Mesenchymal stem cell (in vitro differentiated cells and primary cell): ENCODE measurements around the gene LZTS3.
A peak's percentile ranks its signal among the peaks of the same experiment; 100 is the strongest.

Source experiments
- DNase-seq: peaks from one replicate; pipeline ENCODE4 v3.0.0-alpha.2; 2013
- H2AFZ ChIP-seq: one replicate; pipeline ENCODE4 v1.6.1; 2013; ENCODE audit warnings: low read depth, mild to moderate bottlenecking, control low read depth, inconsistent platforms, low read length, moderate library complexity
- H2AK5ac ChIP-seq: 2 replicates; pipeline ENCODE4 v1.6.1; 2013; ENCODE audit warnings: low read length, moderate library complexity, mild to moderate bottlenecking, inconsistent platforms; ENCODE audit not compliant: severe bottlenecking
- H2BK120ac ChIP-seq: one replicate; pipeline ENCODE4 v1.6.1; 2013; ENCODE audit warnings: low read depth, mild to moderate bottlenecking, inconsistent platforms, low read length, moderate library complexity
- H2BK12ac ChIP-seq, 2 experiments: one replicate each; pipeline ENCODE4 v1.6.1; 2013; ENCODE audit warnings: inconsistent platforms in 2 of 2, low read length in 2 of 2, mild to moderate bottlenecking in 2 of 2, moderate library complexity in 2 of 2, control low read depth in 1 of 2
- H2BK15ac ChIP-seq: one replicate; pipeline ENCODE4 v1.6.1; 2013; ENCODE audit warnings: mild to moderate bottlenecking, low read depth, inconsistent platforms; ENCODE audit not compliant: poor library complexity, severe bottlenecking
- H2BK5ac ChIP-seq: 2 replicates; pipeline ENCODE4 v1.6.1; 2013; ENCODE audit warnings: low read depth, mild to moderate bottlenecking, low read length, control low read depth, inconsistent platforms; ENCODE audit not compliant: poor library complexity, severe bottlenecking
- H3K14ac ChIP-seq, 2 experiments: one replicate each; pipeline ENCODE4 v1.6.1; 2013; ENCODE audit warnings: inconsistent platforms in 2 of 2, low read length in 2 of 2, control low read depth in 1 of 2, mild to moderate bottlenecking in 1 of 2, moderate library complexity in 1 of 2
- H3K18ac ChIP-seq, 2 experiments: one replicate each; pipeline ENCODE4 v1.6.1; 2013; ENCODE audit warnings: inconsistent platforms in 2 of 2, low read length in 2 of 2, control low read depth in 1 of 2, low read depth in 1 of 2, mild to moderate bottlenecking in 1 of 2
- H3K23ac ChIP-seq, 2 experiments: one replicate each; pipeline ENCODE4 v1.6.1; 2013; ENCODE audit warnings: inconsistent platforms in 2 of 2, low read length in 2 of 2, mild to moderate bottlenecking in 2 of 2, moderate library complexity in 2 of 2, control low read depth in 1 of 2
- H3K27ac ChIP-seq: 2 replicates; pipeline ENCODE4 v1.5.1; 2013; ENCODE audit warnings: mild to moderate bottlenecking, moderate library complexity, low read length, control low read depth, inconsistent platforms; ENCODE audit not compliant: poor library complexity, severe bottlenecking
- H3K27me3 ChIP-seq, 2 experiments: 2 replicates each; pipeline versions ENCODE4 v1.6.1 to v1.7.0; 2013; ENCODE audit warnings: low read length in 2 of 2, mild to moderate bottlenecking in 2 of 2, moderate library complexity in 2 of 2, control low read depth in 1 of 2, inconsistent platforms in 1 of 2; ENCODE audit not compliant: control insufficient read depth in 1 of 2, insufficient read depth in 1 of 2
- H3K36me3 ChIP-seq, 2 experiments: 2 replicates each; pipeline versions ENCODE4 v1.6.1 to v1.7.0; 2013; ENCODE audit warnings: low read length in 2 of 2, control low read depth in 1 of 2, inconsistent platforms in 1 of 2, low read depth in 1 of 2, mild to moderate bottlenecking in 1 of 2; ENCODE audit not compliant: insufficient read depth in 2 of 2, control insufficient read depth in 1 of 2
- H3K4ac ChIP-seq, 2 experiments: one replicate each; pipeline ENCODE4 v1.6.1; 2013; ENCODE audit warnings: inconsistent platforms in 2 of 2, low read length in 2 of 2, mild to moderate bottlenecking in 2 of 2, moderate library complexity in 2 of 2, control low read depth in 1 of 2, low read depth in 1 of 2
- H3K4me1 ChIP-seq: 2 replicates; pipeline ENCODE4 v1.6.1; 2013; ENCODE audit warnings: low read depth, low read length, control low read depth; ENCODE audit not compliant: control insufficient read depth, insufficient read depth
- H3K4me2 ChIP-seq: 2 replicates; pipeline ENCODE4 v1.6.1; 2013; ENCODE audit warnings: low read length, mild to moderate bottlenecking, inconsistent platforms; ENCODE audit not compliant: poor library complexity, severe bottlenecking
- H3K4me3 ChIP-seq, 2 experiments: 2 replicates each; pipeline versions ENCODE4 v1.5.1 to v1.7.0; 2013; ENCODE audit warnings: low read length in 2 of 2, mild to moderate bottlenecking in 2 of 2, control low read depth in 1 of 2, low read depth in 1 of 2; ENCODE audit not compliant: insufficient read depth in 1 of 2
- H3K79me1 ChIP-seq: replicated peaks from 2 replicates; pipeline ENCODE4 v1.6.1; 2013; ENCODE audit warnings: mild to moderate bottlenecking, control low read depth, low read length, inconsistent platforms; ENCODE audit not compliant: poor library complexity, severe bottlenecking
- H3K9ac ChIP-seq: 2 replicates; pipeline ENCODE4 v1.7.0; 2013; ENCODE audit warnings: mild to moderate bottlenecking, low read length, moderate library complexity
- H3K9me3 ChIP-seq: 2 replicates; pipeline ENCODE4 v1.7.0; 2013; ENCODE audit warnings: mild to moderate bottlenecking, low read length; ENCODE audit not compliant: control insufficient read depth
- H4K8ac ChIP-seq: one replicate; pipeline ENCODE4 v1.6.1; 2013; ENCODE audit warnings: inconsistent platforms, mild to moderate bottlenecking, low read length, moderate library complexity
- H4K91ac ChIP-seq: one replicate; pipeline ENCODE4 v1.6.1; 2013; ENCODE audit warnings: mild to moderate bottlenecking, low read length, inconsistent platforms
- WGBS: methylation state at CpG from one replicate; pipeline ENCODE4 v1.1.7; 2013; ENCODE audit warnings: mixed read lengths; 5-methylcytosine and 5-hydroxymethylcytosine counted together

LZTS3 gene

GRCh38 chr20:3161316-3162079 is 11.9 kb downstream of the LZTS3 start:
- no peaks in the 10 kb centered on the region for H3K9me3 ChIP-seq
- H3K36me3 ChIP-seq: peaks cover 0 to 32% of the 10 kb centered on the region in 2 experiments
- DNase-seq: no peak
- peak overlapping the region; percentile 30 for H2AK5ac ChIP-seq
- no peaks in the 10 kb centered on the region for H3K79me1 ChIP-seq
- no peak overlapping the region for H3K4ac ChIP-seq
- H3K27ac ChIP-seq: no peak overlapping the region
- H3K9ac ChIP-seq: no peak overlapping the region
- no peak overlapping the region for H2BK120ac ChIP-seq
- H2BK15ac ChIP-seq: no peak overlapping the region
- no peak overlapping the region for H4K8ac ChIP-seq
- H3K23ac ChIP-seq: no peak overlapping the region
- H2BK5ac ChIP-seq: no peak overlapping the region
- no peaks in the 10 kb centered on the region for H3K27me3 ChIP-seq
- WGBS: 71% methylated on average over 4 of the region's 5 CpGs
- peaks cover 11% of the 10 kb centered on the region for H3K4me1 ChIP-seq
- no peak overlapping the region for H2AFZ ChIP-seq
- no peak overlapping the region for H4K91ac ChIP-seq
- no peak overlapping the region for H3K4me2 ChIP-seq
- H3K18ac ChIP-seq: no peak overlapping the region
- H3K14ac ChIP-seq: no peak overlapping the region
- no peak overlapping the region for H2BK12ac ChIP-seq
- no peak overlapping the region for H3K4me3 ChIP-seq

GRCh38 chr20:3160418-3160817 is 12.9 kb downstream of the LZTS3 start:
- Histone ChIP-seq H4K91ac (no peak overlapping the region), H3K23ac (no peak overlapping the region), H4K8ac (no peak overlapping the region), H2AK5ac (no peak overlapping the region), H3K4me3 (peak overlapping the region in 1 of 2 experiments; percentile 90), H3K36me3 (peaks cover 4 to 21% of the 10 kb centered on the region in 2 experiments), H3K27me3 (no peaks in the 10 kb centered on the region), H2AFZ (no peak overlapping the region), H3K4me1 (peaks cover 9% of the 10 kb centered on the region), H2BK15ac (no peak overlapping the region), H3K9me3 (no peaks in the 10 kb centered on the region), H3K79me1 (no peaks in the 10 kb centered on the region), H3K14ac (no peak overlapping the region), H2BK120ac (no peak overlapping the region), H3K18ac (no peak overlapping the region), H2BK12ac (no peak overlapping the region), H3K27ac (no peak overlapping the region), H3K4ac (no peak overlapping the region), H2BK5ac (no peak overlapping the region), H3K9ac (peak overlapping the region; percentile 98), H3K4me2 (no peak overlapping the region)
- whole genome bisulfite sequencing: 96% methylated on average over 6 of the region's 6 CpGs
- no peak for DNase-seq

- Histone ChIP-seq H2AFZ (no peak overlapping the region), H3K9me3 (no peaks in the 10 kb centered on the region), H3K23ac (no peak overlapping the region), H3K27me3 (no peaks in the 10 kb centered on the region), H2BK5ac (no peak overlapping the region), H3K18ac (no peak overlapping the region), H2BK120ac (no peak overlapping the region), H2AK5ac (no peak overlapping the region), H3K14ac (no peak overlapping the region), H4K91ac (no peak overlapping the region), H3K79me1 (no peaks in the 10 kb centered on the region), H3K27ac (peak overlapping the region; percentile 58), H3K4ac (peak overlapping the region in 1 of 2 experiments; percentile 34), H3K4me1 (peaks cover 8% of the 10 kb centered on the region), H4K8ac (no peak overlapping the region), H3K36me3 (peaks cover 7 to 9% of the 10 kb centered on the region in 2 experiments), H2BK15ac (no peak overlapping the region), H3K4me2 (peak overlapping the region; percentile 54), H2BK12ac (no peak overlapping the region), H3K9ac (peak overlapping the region; percentile 98), H3K4me3 (peak overlapping the region; percentile 67 to 90)
- peak; percentile 57 for DNase-seq
- WGBS: 9% methylated on average over 8 of the region's 10 CpGs
These were observed 14.3 kb downstream of the LZTS3 start for GRCh38 chr20:3158968-3159431.

- DNase-seq: no peak
- H3K4me1 ChIP-seq: peaks cover 8% of the 10 kb centered on the region
- H3K23ac ChIP-seq: no peak overlapping the region
- no peak overlapping the region for H2AK5ac ChIP-seq
- no peaks in the 10 kb centered on the region for H3K9me3 ChIP-seq
- no peak overlapping the region for H3K14ac ChIP-seq
- no peak overlapping the region for H4K8ac ChIP-seq
- no peak overlapping the region for H2BK120ac ChIP-seq
- peak overlapping the region; percentile 51 for H3K4me2 ChIP-seq
- no peak overlapping the region for H2BK12ac ChIP-seq
- 97% methylated on average over 8 of the region's 11 CpGs for WGBS
- H3K4ac ChIP-seq: no peak overlapping the region
- H3K9ac ChIP-seq: peak overlapping the region; percentile 98
- no peaks in the 10 kb centered on the region for H3K79me1 ChIP-seq
- H3K4me3 ChIP-seq: peak overlapping the region in 1 of 2 experiments; percentile 90
- H3K36me3 ChIP-seq: peaks cover 0 to 18% of the 10 kb centered on the region in 2 experiments
- H3K27me3 ChIP-seq: no peaks in the 10 kb centered on the region
- H2BK5ac ChIP-seq: no peak overlapping the region
- no peak overlapping the region for H3K27ac ChIP-seq
- no peak overlapping the region for H2AFZ ChIP-seq
- H2BK15ac ChIP-seq: no peak overlapping the region
- H4K91ac ChIP-seq: no peak overlapping the region
- H3K18ac ChIP-seq: no peak overlapping the region
These were observed 15.5 kb downstream of the LZTS3 start for GRCh38 chr20:3157817-3158216.
